Measurements from ENCODE around the gene SLC44A1. TPM values are rescaled to one million over a fixed set of nuclear protein-coding genes. Genes with fewer than 3 reads are reported as not detected.

Gene SLC44A1
- polyA plus RNA-seq, 3 donors: 6.9 to 52.1 (median 46.5) TPM

DNA sequence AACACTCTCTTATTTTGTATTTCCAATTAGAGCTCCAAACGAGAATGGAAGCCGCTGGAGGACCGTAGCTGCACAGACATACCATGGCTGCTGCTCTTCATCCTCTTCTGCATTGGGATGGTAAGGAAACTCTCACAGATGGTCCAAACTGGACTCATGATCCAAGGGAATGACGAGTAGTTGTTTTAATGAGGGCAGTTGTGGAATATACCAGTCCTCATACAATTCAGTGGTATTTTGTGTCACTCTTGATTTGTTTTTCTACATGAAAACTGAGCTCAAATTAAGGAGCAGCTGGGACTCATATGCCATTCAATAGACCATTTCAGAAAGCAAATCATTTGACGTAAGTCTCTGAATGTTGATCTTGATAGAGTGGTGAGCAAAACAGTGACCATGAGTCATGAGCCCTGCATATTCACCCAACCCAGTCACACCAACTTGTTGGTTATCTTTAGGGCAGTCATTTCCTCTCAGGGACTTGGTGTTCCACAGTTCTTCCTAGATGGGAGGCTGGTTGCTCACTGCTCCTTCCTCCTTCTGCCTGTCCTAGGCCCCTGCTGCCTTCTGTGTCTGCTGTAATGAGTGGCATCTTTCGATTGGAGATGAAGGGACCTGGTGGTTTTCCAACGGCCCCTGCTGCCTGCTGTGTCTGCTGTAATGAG, 54.9 kb downstream of the SLC44A1 start:
- H3K4me1 Mint-ChIP-seq: peaks cover 36% of the 10 kb centered on the region
- Histone ChIP-seq H3K9me3 (replicated peaks in 1 of 2; ENCODE audit: control insufficient read depth in 1 of 2, insufficient read depth in 1 of 2, low read length in 2 of 2) (no peaks in the 10 kb centered on the region), H3K4me2 (replicated peaks; ENCODE audit: extremely low read depth, low read length, poor library complexity, severe bottlenecking) (no peak overlapping the region), H3K27ac (ENCODE audit: low read depth in 1 of 2, low read length in 2 of 2) (peak overlapping the region in 1 of 2 donors; percentile 45), H3K9ac (ENCODE audit: insufficient read depth, low read length, poor library complexity, severe bottlenecking) (no peak overlapping the region), H3K4me1 (ENCODE audit: control insufficient read depth in 1 of 2, insufficient read depth in 2 of 2, low read length in 2 of 2) (peaks cover 10 to 23% of the 10 kb centered on the region in 2 donors), H3K79me2 (ENCODE audit: insufficient read depth, low read length) (peaks cover 79% of the 10 kb centered on the region), H2AFZ (ENCODE audit: insufficient read depth, low read depth, low read length, poor library complexity, severe bottlenecking) (no peak overlapping the region), H3K27me3 (ENCODE audit: control insufficient read depth in 2 of 2, insufficient read depth in 2 of 2, low read length in 2 of 2) (no peaks in the 10 kb centered on the region), H4K20me1 (ENCODE audit: insufficient read depth, low read length) (no peaks in the 10 kb centered on the region), H3K36me3 (replicated peaks in 1 of 2; ENCODE audit: control insufficient read depth in 1 of 2, insufficient read depth in 2 of 2, low read length in 2 of 2) (peaks cover 15 to 43% of the 10 kb centered on the region in 2 donors), H3K4me3 (replicated peaks in 1 of 3; ENCODE audit: low read depth in 2 of 3, low read length in 3 of 3) (no peak overlapping the region)
- H3K4me3 Mint-ChIP-seq: no peak overlapping the region
- peaks cover 28 to 49% of the 10 kb centered on the region in 2 donors for H3K36me3 Mint-ChIP-seq
- 21% methylated on average over 2 of the region's 7 CpGs for WGBS (ENCODE audit: insufficient coverage)
- no peaks in the 10 kb centered on the region for H3K27me3 Mint-ChIP-seq (ENCODE audit: low read depth in 3 of 3)
- DNase-seq: peak; percentile 59 to 88 (median 67)
- H3K27ac Mint-ChIP-seq: peak overlapping the region; percentile 31 to 86 (median 74)
- intact Hi-C loops (cut with micrococcal nuclease): no loop called here
- H3K9me3 Mint-ChIP-seq: no peaks in the 10 kb centered on the region
- TF ChIP-seq, protein P1, sequence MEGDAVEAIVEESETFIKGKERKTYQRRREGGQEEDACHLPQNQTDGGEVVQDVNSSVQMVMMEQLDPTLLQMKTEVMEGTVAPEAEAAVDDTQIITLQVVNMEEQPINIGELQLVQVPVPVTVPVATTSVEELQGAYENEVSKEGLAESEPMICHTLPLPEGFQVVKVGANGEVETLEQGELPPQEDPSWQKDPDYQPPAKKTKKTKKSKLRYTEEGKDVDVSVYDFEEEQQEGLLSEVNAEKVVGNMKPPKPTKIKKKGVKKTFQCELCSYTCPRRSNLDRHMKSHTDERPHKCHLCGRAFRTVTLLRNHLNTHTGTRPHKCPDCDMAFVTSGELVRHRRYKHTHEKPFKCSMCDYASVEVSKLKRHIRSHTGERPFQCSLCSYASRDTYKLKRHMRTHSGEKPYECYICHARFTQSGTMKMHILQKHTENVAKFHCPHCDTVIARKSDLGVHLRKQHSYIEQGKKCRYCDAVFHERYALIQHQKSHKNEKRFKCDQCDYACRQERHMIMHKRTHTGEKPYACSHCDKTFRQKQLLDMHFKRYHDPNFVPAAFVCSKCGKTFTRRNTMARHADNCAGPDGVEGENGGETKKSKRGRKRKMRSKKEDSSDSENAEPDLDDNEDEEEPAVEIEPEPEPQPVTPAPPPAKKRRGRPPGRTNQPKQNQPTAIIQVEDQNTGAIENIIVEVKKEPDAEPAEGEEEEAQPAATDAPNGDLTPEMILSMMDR (IDR thresholded peaks at IDR 0.05): no peak

- Histone ChIP-seq H3K9me3 (replicated peaks in 1 of 2; ENCODE audit: control insufficient read depth in 1 of 2, insufficient read depth in 1 of 2, low read length in 2 of 2) (no peaks in the 10 kb centered on the region), H3K9ac (ENCODE audit: insufficient read depth, low read length, poor library complexity, severe bottlenecking) (no peak overlapping the region), H3K79me2 (ENCODE audit: insufficient read depth, low read length) (peaks cover 82% of the 10 kb centered on the region), H3K36me3 (replicated peaks in 1 of 2; ENCODE audit: control insufficient read depth in 1 of 2, insufficient read depth in 2 of 2, low read length in 2 of 2) (peaks cover 15 to 49% of the 10 kb centered on the region in 2 donors), H4K20me1 (ENCODE audit: insufficient read depth, low read length) (no peaks in the 10 kb centered on the region), H3K4me1 (ENCODE audit: control insufficient read depth in 1 of 2, insufficient read depth in 2 of 2, low read length in 2 of 2) (peaks cover 8 to 20% of the 10 kb centered on the region in 2 donors), H3K27ac (ENCODE audit: low read depth in 1 of 2, low read length in 2 of 2) (no peak overlapping the region), H2AFZ (ENCODE audit: insufficient read depth, low read depth, low read length, poor library complexity, severe bottlenecking) (no peak overlapping the region), H3K4me3 (replicated peaks in 1 of 3; ENCODE audit: low read depth in 2 of 3, low read length in 3 of 3) (no peak overlapping the region), H3K27me3 (ENCODE audit: control insufficient read depth in 2 of 2, insufficient read depth in 2 of 2, low read length in 2 of 2) (no peaks in the 10 kb centered on the region), H3K4me2 (replicated peaks; ENCODE audit: extremely low read depth, low read length, poor library complexity, severe bottlenecking) (no peak overlapping the region)
- H3K4me1 Mint-ChIP-seq: peaks cover 24% of the 10 kb centered on the region
- H3K36me3 Mint-ChIP-seq: peaks cover 27 to 47% of the 10 kb centered on the region in 2 donors
- intact Hi-C loops (cut with micrococcal nuclease): no loop called here
- H3K27me3 Mint-ChIP-seq (ENCODE audit: low read depth in 3 of 3): no peaks in the 10 kb centered on the region
- no peak for DNase-seq
- H3K4me3 Mint-ChIP-seq: no peak overlapping the region
- TF ChIP-seq, protein P1 (IDR thresholded peaks at IDR 0.05): no peak
- no peaks in the 10 kb centered on the region for H3K9me3 Mint-ChIP-seq
- no peak overlapping the region for H3K27ac Mint-ChIP-seq
- 94% methylated on average over 2 of the region's 2 CpGs for WGBS (ENCODE audit: insufficient coverage)
These were observed 58.3 kb downstream of the SLC44A1 start for GRCh38 chr9:105302728-105303127.
